HFFc6 (cell line): ENCODE results near the gene GUCA2A. TPM values are rescaled to one million over a fixed set of nuclear protein-coding genes. Genes with fewer than 3 reads are reported as not detected.

Source experiments
- DNase-seq: peaks from one replicate; pipeline ENCODE4 v3.0.0-alpha.2; 2018
- H3K27ac Mint-ChIP-seq: 2 replicates; pipeline ENCODE4 v1.8.0; 2020; ENCODE audit warnings: mild to moderate bottlenecking, mixed read lengths
- H3K27me3 Mint-ChIP-seq: 2 replicates; pipeline ENCODE4 v1.8.0; 2021; ENCODE audit warnings: mild to moderate bottlenecking, moderate library complexity, mixed read lengths; ENCODE audit not compliant: insufficient read depth
- H3K36me3 Mint-ChIP-seq: 2 replicates; pipeline ENCODE4 v1.8.0; 2021; ENCODE audit warnings: low read depth, mixed read lengths
- H3K4me1 Mint-ChIP-seq: 2 replicates; pipeline ENCODE4 v1.8.0; 2020; ENCODE audit warnings: low read depth, mixed read lengths
- H3K4me3 Mint-ChIP-seq: 2 replicates; pipeline ENCODE4 v1.8.0; 2020; ENCODE audit warnings: mild to moderate bottlenecking, moderate library complexity, mixed read lengths
- H3K9me3 Mint-ChIP-seq: 2 replicates; pipeline ENCODE4 v1.8.0; 2020; ENCODE audit warnings: mild to moderate bottlenecking, mixed read lengths
- total RNA-seq, 6 experiments: library from RNA; stranded (reverse); fragmentation: NEBNext Ultra II Directional; extraction: Animal tissue kit (Norgen Biotek cat#: 25700); gene quantifications; 2 replicates in 1 of 6; 3 replicates in 5 of 6; pipeline ENCODE4 v1.2.3, GENCODE V29; 2021
- TF ChIP-seq, protein P1 (sequence below): fragments of 200-600 bp; sonication (generic); IDR thresholded peaks from 2 replicates; pipeline ENCODE4 v1.5.0; 2021; ENCODE audit warnings: antibody characterized with exemption, mild to moderate bottlenecking

GUCA2A gene
- total RNA-seq, 6 experiments from 2014 or later, result not detected

DNA sequence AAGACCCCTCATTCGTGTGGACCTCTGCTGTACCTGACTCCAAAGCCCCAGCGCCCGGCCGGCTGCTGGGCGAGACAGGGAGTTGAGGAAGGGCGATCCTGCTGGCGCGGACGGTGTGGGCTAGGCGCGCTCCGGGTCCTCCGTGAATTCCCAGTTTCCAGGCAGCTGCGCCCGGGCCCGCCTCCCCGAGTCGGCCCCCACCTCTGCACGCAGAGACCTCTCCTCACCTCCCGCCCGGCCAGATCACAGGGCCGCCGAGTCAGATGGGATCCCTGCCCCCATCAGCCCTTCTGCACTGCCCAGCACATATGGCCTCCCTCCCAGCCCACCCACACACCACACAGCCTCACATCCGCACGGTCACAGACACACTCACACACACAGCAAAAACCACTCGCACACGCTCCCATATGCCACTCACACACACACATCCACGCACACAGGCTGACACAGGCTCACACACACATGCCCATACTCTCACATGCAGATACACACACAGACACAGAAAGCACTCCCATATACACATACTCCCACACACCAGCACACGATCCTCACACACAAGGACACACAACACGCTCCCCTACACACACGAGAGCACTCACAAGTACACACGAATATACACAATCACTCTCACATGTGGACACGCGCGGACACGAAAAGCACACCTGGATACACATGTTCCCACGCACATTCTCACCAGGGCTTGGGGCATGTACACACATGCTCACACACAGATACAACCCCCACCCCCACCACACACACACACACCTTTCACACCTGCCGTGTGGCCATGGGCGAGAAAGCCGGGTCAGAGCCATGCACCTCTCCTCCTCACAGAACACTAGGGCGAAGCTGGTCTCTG is 18.6 kb downstream of the GUCA2A start:
- H3K27me3 Mint-ChIP-seq, result peaks cover 37% of the 10 kb centered on the region
- H3K36me3 Mint-ChIP-seq, result no peaks in the 10 kb centered on the region
- DNase-seq, result no peak
- H3K9me3 Mint-ChIP-seq, result no peaks in the 10 kb centered on the region
- no peak overlapping the region for H3K4me3 Mint-ChIP-seq
- TF ChIP-seq, protein P1, sequence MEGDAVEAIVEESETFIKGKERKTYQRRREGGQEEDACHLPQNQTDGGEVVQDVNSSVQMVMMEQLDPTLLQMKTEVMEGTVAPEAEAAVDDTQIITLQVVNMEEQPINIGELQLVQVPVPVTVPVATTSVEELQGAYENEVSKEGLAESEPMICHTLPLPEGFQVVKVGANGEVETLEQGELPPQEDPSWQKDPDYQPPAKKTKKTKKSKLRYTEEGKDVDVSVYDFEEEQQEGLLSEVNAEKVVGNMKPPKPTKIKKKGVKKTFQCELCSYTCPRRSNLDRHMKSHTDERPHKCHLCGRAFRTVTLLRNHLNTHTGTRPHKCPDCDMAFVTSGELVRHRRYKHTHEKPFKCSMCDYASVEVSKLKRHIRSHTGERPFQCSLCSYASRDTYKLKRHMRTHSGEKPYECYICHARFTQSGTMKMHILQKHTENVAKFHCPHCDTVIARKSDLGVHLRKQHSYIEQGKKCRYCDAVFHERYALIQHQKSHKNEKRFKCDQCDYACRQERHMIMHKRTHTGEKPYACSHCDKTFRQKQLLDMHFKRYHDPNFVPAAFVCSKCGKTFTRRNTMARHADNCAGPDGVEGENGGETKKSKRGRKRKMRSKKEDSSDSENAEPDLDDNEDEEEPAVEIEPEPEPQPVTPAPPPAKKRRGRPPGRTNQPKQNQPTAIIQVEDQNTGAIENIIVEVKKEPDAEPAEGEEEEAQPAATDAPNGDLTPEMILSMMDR, result no peak
- no peak overlapping the region for H3K27ac Mint-ChIP-seq
- peaks cover 5% of the 10 kb centered on the region; the same call in 1 of the 2 replicates for H3K4me1 Mint-ChIP-seq

DNA sequence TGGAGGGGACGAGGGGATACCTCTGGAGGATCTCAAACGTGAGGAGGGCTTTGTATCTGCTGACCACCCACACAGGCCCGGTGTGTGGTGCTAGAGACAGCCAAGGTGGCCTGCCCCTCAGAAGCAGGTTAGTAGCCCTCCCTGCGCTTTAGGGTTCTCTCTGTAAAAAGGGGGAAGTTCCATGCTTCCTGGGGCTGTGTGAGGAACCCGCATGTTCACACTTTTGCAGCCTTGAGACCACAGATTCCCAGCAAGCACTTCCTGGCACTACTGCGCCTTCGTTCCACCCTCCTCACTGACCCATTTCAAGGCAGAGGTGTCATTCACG is 19.2 kb downstream of the GUCA2A start:
- DNase-seq, result no peak
- no peaks in the 10 kb centered on the region for H3K9me3 Mint-ChIP-seq
- peaks cover 5% of the 10 kb centered on the region; the same call in 1 of the 2 replicates for H3K4me1 Mint-ChIP-seq
- H3K36me3 Mint-ChIP-seq, result no peaks in the 10 kb centered on the region
- TF ChIP-seq, protein P1, result no peak
- H3K27me3 Mint-ChIP-seq, result peaks cover 38% of the 10 kb centered on the region
- no peak overlapping the region for H3K4me3 Mint-ChIP-seq
- H3K27ac Mint-ChIP-seq, result no peak overlapping the region

DNA sequence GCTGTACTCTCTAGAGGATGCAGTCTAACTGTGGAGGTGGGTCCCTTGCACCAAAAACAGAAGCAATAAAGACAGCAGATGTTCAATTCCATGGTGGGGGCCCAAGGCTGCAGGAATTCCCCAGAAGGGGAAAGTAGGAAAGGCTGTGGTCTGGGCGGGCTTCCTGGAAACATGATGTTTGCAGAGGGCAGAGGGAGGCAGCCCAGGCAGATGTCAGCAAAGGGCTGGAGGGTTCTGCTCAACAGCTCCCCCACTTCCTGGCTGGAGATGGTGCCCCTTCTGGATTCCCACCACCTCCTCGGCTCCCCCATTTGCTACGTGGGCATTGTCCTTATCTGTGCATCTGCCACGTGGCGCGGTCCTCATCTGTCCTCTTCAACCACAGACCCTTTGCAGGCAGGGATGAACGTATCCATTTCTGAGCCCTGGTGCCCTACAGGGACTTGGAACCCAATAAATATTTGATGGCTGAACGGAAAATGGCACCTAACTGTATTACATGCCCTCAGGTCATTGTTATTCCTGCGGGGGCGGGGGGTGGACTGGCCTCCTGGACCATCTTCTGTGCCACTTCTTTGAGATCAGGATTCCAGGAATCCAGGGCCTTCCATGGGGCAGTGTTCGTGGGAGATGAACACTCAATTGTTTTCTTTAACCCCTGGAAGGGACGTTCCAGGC is 19.7 kb downstream of the GUCA2A start:
- TF ChIP-seq, protein P1, result no peak; the same call in 1 of the 2 replicates
- no peaks in the 10 kb centered on the region for H3K36me3 Mint-ChIP-seq
- DNase-seq, result no peak
- no peak overlapping the region for H3K4me3 Mint-ChIP-seq
- H3K4me1 Mint-ChIP-seq, result peaks cover 5% of the 10 kb centered on the region; the same call in 1 of the 2 replicates
- peaks cover 38% of the 10 kb centered on the region for H3K27me3 Mint-ChIP-seq
- no peaks in the 10 kb centered on the region for H3K9me3 Mint-ChIP-seq
- H3K27ac Mint-ChIP-seq, result no peak overlapping the region

DNA sequence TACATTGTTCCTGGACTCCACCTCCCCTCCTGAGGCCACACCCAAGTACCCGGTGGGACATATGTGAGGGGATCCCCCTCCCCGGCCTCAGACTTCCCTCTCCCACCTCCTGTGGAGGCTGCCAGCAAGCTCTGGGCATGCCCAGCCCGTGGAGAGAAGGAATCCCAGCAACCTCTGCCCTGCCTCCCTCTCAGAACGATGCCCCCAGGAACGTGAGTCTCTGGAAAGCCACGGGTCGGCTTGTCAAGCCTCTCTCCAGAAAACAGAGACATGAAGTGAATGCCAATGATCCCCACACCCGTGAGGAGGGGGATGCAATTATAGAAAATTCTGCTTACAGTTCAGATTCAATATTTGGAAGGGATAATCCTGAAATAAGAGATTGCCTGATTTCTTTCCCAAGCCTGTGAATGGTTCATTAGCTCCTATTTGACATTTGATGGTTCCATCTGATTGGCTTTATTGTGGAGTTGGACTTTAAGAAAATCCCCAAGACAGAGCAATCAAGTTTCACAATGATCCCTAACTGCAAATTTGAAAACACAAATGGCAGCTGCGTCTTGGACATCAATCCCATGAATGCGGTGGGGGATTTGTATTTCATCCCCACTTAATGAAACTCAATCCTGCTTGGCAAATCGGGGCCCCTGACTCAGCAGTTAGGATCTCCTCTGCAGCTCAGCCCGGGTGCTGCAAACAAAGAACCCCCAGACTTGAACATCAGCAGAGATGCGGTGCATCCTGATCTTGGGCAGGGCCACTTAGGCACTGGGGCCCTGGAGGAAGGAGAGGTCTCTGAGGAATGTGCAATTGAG is 20.4 kb downstream of the GUCA2A start:
- Mint-ChIP-seq H3K36me3 (no peaks in the 10 kb centered on the region), H3K9me3 (no peaks in the 10 kb centered on the region), H3K27ac (no peak overlapping the region), H3K27me3 (peaks cover 40% of the 10 kb centered on the region), H3K4me3 (no peak overlapping the region), H3K4me1 (peaks cover 5% of the 10 kb centered on the region; the same call in 1 of the 2 replicates)
- no peak for DNase-seq
- TF ChIP-seq, protein P1, result no peak

DNA sequence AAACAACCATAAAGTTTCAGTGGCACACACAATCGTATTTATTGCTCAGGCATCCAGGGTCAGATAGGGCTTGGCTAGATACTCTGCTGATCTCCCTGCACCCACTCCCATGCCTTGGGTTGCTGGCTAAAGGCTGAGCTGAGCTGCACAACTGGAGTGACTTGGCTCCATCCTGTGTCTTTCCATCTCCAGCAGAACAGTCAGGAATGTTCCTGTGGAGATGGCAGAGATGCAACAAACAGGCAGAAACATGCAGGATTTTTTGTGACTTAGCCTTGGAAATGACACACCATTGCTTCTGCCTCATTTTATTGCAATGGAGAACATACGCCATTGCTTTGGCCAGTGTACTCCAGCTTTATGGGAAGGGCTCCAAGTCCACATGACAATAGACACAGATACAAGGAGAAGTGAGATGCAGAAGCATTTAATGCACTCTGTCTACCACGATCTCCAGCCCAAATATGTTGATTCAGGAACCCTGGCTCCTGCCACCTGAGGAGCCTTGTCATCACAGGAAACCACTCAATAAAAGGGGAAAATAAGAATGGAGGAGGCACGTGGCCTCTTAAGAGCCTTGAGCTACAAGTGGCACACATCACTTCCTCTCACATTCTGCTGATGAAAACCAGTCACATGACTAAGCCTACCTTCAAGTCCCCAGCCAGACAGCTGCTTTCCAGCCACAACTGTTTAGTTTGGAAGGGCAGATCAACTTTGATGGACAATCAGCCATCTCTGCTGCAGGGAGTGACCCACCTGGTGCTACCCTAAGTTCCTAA is 21.5 kb downstream of the GUCA2A start:
- Mint-ChIP-seq H3K27ac (no peak overlapping the region), H3K4me1 (peaks cover 5% of the 10 kb centered on the region; the same call in 1 of the 2 replicates), H3K36me3 (no peaks in the 10 kb centered on the region), H3K9me3 (no peaks in the 10 kb centered on the region), H3K27me3 (peaks cover 42% of the 10 kb centered on the region), H3K4me3 (no peak overlapping the region)
- TF ChIP-seq, protein P1, result no peak
- DNase-seq, result no peak
